Endothelial cell of umbilical vein (primary cell): ENCODE data around the gene SLC24A3.

Experiments used
- CTCF ChIP-seq, 2 donors: IDR thresholded peaks; 1 replicate in 1 of 2; 2 replicates in 1 of 2; pipeline ENCODE4 v1.5.1; 2011; ENCODE audit warnings: low read length in 2 of 2, mild to moderate bottlenecking in 2 of 2, moderate library complexity in 2 of 2, control low read depth in 1 of 2, inconsistent platforms in 1 of 2, low read depth in 1 of 2; ENCODE audit not compliant: insufficient read depth in 1 of 2; ENCODE audit errors: extremely low read depth in 1 of 2
- POLR2A ChIP-seq: IDR thresholded peaks from 2 replicates; pipeline ENCODE4 v1.6.1; 2012; ENCODE audit warnings: low read depth, mild to moderate bottlenecking, control low read depth, low read length
- POLR2AphosphoS5 ChIP-seq: IDR thresholded peaks from 2 replicates; pipeline ENCODE4 v1.6.1; 2012; ENCODE audit warnings: low read depth, mild to moderate bottlenecking, control low read depth, low read length, moderate library complexity; ENCODE audit not compliant: insufficient read depth

- TF ChIP-seq POLR2A (no peak), CTCF (IDR thresholded peaks at IDR 0.05; ENCODE audit: extremely low read depth in 1 of 2, insufficient read depth in 1 of 2, low read depth in 1 of 2, low read length in 2 of 2) (no peak), POLR2AphosphoS5 (no peak)
Measured at GRCh38 chr20:19254956-19255355, 42.5 kb downstream of the SLC24A3 start.
